HL-60 (cell line): ENCODE results near the gene SCG5.

Experiments
- GABPA ChIP-seq: IDR thresholded peaks from 2 replicates; pipeline ENCODE4 v1.6.1; 2012; ENCODE audit warnings: low read depth
- POLR2AphosphoS5 ChIP-seq: IDR thresholded peaks from 2 replicates; pipeline ENCODE4 v1.6.1; 2012; ENCODE audit warnings: low read depth
- REST ChIP-seq: IDR thresholded peaks from 2 replicates; pipeline ENCODE4 v1.6.1; 2012; ENCODE audit warnings: low read depth; ENCODE audit not compliant: insufficient replicate concordance
- SPI1 ChIP-seq: IDR thresholded peaks from 2 replicates; pipeline ENCODE4 v1.6.1; 2012; ENCODE audit warnings: low read depth, mild to moderate bottlenecking, borderline replicate concordance
- TF ChIP-seq, protein P1 (sequence below): IDR thresholded peaks from one replicate; pipeline ENCODE4 v1.5.1; 2011; ENCODE audit warnings: low read length, control low read depth, inconsistent platforms; ENCODE audit not compliant: insufficient read depth

DNA sequence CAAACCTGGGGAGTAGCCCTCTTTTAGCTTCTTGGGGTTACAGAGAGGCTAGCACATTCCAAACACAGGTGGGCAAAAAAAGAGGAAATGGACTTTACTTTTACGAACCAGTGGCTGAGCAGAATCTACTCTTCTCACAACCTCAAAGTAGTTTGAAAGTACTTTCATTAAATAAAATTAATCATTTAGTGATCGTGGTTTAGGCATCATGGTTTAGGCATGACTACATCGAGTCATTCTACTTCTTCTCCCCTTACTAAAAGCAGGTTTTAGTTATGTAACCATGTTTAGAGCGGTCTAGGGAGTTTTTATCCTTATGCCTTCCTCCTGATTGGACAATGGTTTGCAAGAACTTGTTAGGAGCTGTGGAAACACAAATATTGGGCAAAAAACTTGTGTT, 73.8 kb downstream of the SCG5 start:
- TF ChIP-seq, protein P1, sequence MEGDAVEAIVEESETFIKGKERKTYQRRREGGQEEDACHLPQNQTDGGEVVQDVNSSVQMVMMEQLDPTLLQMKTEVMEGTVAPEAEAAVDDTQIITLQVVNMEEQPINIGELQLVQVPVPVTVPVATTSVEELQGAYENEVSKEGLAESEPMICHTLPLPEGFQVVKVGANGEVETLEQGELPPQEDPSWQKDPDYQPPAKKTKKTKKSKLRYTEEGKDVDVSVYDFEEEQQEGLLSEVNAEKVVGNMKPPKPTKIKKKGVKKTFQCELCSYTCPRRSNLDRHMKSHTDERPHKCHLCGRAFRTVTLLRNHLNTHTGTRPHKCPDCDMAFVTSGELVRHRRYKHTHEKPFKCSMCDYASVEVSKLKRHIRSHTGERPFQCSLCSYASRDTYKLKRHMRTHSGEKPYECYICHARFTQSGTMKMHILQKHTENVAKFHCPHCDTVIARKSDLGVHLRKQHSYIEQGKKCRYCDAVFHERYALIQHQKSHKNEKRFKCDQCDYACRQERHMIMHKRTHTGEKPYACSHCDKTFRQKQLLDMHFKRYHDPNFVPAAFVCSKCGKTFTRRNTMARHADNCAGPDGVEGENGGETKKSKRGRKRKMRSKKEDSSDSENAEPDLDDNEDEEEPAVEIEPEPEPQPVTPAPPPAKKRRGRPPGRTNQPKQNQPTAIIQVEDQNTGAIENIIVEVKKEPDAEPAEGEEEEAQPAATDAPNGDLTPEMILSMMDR = no peak
- TF ChIP-seq POLR2AphosphoS5 (no peak), GABPA (no peak), REST (no peak), SPI1 (no peak)
